Cardiac muscle cell (in vitro differentiated cells and primary cell): Measurements from ENCODE around the gene HPSE2. TPM values are rescaled to one million over a fixed set of nuclear protein-coding genes. Genes with fewer than 3 reads are reported as not detected.

Source experiments
- DNase-seq, 2 donors: peaks; one replicate each; pipeline versions ENCODE4 v3.0.0 to v3.0.0-alpha.2; 2010 to 2017; ENCODE audit warnings: low read depth in 1 of 2, low spot score in 1 of 2
- H3K27ac ChIP-seq: fragments of 200-600 bp; sonication (generic); 2 replicates; pipeline ENCODE4 v1.5.1; 2016
- H3K27me3 ChIP-seq: fragments of 200-600 bp; sonication (generic); 2 replicates; pipeline ENCODE4 v1.6.0; 2016; ENCODE audit warnings: control low read depth
- H3K36me3 ChIP-seq: fragments of 200-600 bp; sonication (generic); 2 replicates; pipeline ENCODE4 v1.5.1; 2016; ENCODE audit warnings: control low read depth
- H3K4me1 ChIP-seq: fragments of 200-600 bp; sonication (generic); 2 replicates; pipeline ENCODE4 v1.8.1; 2017; ENCODE audit warnings: low read depth, mild to moderate bottlenecking, mixed run types
- H3K4me3 ChIP-seq: fragments of 200-600 bp; sonication (generic); 2 replicates; pipeline ENCODE4 v1.5.1; 2016; ENCODE audit warnings: mild to moderate bottlenecking
- H3K9me3 ChIP-seq: fragments of 200-600 bp; sonication (generic); 2 replicates; pipeline ENCODE4 v1.5.1; 2017; ENCODE audit warnings: low read depth, mild to moderate bottlenecking, control low read depth
- polyA plus RNA-seq: library from polyadenylated mRNA; unstranded; fragments of >200 nt; fragmentation: Nextera tagmentation; extraction: Ambion mirVana; gene quantifications from 2 replicates; pipeline ENCODE4 v1.2.1, GENCODE V29; 2016
- total RNA-seq: library from RNA; depleted of rRNA; stranded (reverse); fragments of >200 nt; gene quantifications from 2 replicates; pipeline ENCODE4 v1.2.3, GENCODE V29; 2016
- TF ChIP-seq, protein P1 (sequence below): IDR thresholded peaks from 2 replicates; pipeline ENCODE4 v1.5.1; 2012; ENCODE audit warnings: low read depth, mild to moderate bottlenecking, low read length

Gene HPSE2
- total and polyA plus RNA-seq, 2 experiments from 2014 or later: 0.87 to 6.1 TPM

DNA sequence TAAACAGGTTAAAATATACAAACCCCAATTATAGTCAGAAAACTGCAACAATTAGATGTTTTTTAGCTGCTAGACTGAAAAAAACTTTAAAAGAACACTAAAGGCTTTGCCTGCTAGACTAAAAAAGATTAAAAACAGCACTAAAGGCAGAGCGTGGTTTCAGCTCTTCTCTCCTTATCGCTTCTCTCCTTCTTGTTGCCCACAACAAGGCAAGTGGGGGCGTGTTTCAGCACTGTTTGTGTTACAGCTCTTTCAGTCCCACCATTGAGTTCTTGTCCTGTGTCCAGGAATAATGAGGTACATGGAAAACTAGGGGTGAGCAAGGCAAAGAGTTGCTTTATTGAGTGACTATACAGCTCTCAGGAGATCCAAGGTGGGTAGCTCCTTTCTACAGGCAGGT lies 112.3 kb downstream of the HPSE2 start:
- no peaks in the 10 kb centered on the region for H3K27me3 ChIP-seq

DNA sequence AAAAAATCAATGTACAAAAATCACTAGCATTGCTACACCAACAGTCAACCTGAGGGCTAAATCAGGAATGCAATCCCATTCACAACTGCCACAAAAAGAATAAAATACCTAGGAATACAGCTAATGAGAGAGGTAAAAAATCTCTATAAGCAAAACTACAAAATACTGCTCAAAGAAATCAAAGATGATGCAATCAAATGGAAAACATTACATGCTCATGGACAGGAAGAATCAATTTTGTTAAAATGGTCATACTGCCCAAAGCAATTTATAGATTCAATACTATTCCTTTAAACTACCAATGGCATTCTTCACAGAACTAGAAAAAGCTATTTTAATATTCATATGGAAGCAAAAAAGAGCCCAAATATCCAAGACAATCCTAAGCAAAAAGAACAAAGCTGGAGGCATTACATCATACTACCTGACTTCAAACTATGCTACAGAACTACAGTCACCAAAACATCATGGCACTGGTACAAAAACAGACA lies 116.3 kb downstream of the HPSE2 start:
- H3K27me3 ChIP-seq: no peaks in the 10 kb centered on the region
- TF ChIP-seq, protein P1, sequence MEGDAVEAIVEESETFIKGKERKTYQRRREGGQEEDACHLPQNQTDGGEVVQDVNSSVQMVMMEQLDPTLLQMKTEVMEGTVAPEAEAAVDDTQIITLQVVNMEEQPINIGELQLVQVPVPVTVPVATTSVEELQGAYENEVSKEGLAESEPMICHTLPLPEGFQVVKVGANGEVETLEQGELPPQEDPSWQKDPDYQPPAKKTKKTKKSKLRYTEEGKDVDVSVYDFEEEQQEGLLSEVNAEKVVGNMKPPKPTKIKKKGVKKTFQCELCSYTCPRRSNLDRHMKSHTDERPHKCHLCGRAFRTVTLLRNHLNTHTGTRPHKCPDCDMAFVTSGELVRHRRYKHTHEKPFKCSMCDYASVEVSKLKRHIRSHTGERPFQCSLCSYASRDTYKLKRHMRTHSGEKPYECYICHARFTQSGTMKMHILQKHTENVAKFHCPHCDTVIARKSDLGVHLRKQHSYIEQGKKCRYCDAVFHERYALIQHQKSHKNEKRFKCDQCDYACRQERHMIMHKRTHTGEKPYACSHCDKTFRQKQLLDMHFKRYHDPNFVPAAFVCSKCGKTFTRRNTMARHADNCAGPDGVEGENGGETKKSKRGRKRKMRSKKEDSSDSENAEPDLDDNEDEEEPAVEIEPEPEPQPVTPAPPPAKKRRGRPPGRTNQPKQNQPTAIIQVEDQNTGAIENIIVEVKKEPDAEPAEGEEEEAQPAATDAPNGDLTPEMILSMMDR: no peak
- no peaks in the 10 kb centered on the region for H3K36me3 ChIP-seq
- H3K4me1 ChIP-seq: peaks cover 24% of the 10 kb centered on the region
- H3K9me3 ChIP-seq: no peaks in the 10 kb centered on the region
- H3K27ac ChIP-seq: no peak overlapping the region
- DNase-seq: no peak
- no peak overlapping the region for H3K4me3 ChIP-seq

More for the DNA sequence above, 112.3 kb downstream of the HPSE2 start:
- DNase-seq: no peak
- TF ChIP-seq, protein P1: no peak
- H3K4me3 ChIP-seq: no peak overlapping the region
- H3K36me3 ChIP-seq: no peaks in the 10 kb centered on the region
- no peaks in the 10 kb centered on the region for H3K4me1 ChIP-seq
- no peak overlapping the region for H3K27ac ChIP-seq
- no peaks in the 10 kb centered on the region for H3K9me3 ChIP-seq

GRCh38 chr10:99115703-99116102 lies 119.9 kb downstream of the HPSE2 start:
- Histone ChIP-seq H3K27ac (peak overlapping the region; percentile 95), H3K9me3 (no peaks in the 10 kb centered on the region), H3K4me1 (peaks cover 24% of the 10 kb centered on the region), H3K27me3 (no peaks in the 10 kb centered on the region), H3K36me3 (no peaks in the 10 kb centered on the region), H3K4me3 (no peak overlapping the region)
- TF ChIP-seq, protein P1: no peak
- peak in 1 of 2 donors; percentile 28 for DNase-seq

GRCh38 chr10:99085358-99085757 lies 150.3 kb downstream of the HPSE2 start:
- Histone ChIP-seq H3K27ac (no peak overlapping the region), H3K36me3 (no peaks in the 10 kb centered on the region), H3K4me3 (no peak overlapping the region), H3K27me3 (no peaks in the 10 kb centered on the region), H3K4me1 (no peaks in the 10 kb centered on the region), H3K9me3 (no peaks in the 10 kb centered on the region)
- TF ChIP-seq, protein P1: no peak
- DNase-seq: no peak

- H3K27ac ChIP-seq: no peak overlapping the region
- TF ChIP-seq, protein P1: no peak
- H3K4me3 ChIP-seq: no peak overlapping the region
- no peaks in the 10 kb centered on the region for H3K9me3 ChIP-seq
- no peaks in the 10 kb centered on the region for H3K27me3 ChIP-seq
- no peaks in the 10 kb centered on the region for H3K4me1 ChIP-seq
- H3K36me3 ChIP-seq: no peaks in the 10 kb centered on the region
- DNase-seq: no peak
Observed at GRCh38 chr10:99084161-99084560, 151.5 kb downstream of the HPSE2 start.
